HG03571 (cell line): Measurements from ENCODE around the gene PTPRD.

Source experiments
- ATAC-seq: cut with Tn5 transposase; IDR thresholded peaks from one replicate; pipeline ENCODE4 v1.9.1; 2021; ENCODE audit not compliant: unreplicated experiment

The PTPRD gene

GRCh38 chr9:8389531-8389930 lies 2223.3 kb downstream of the PTPRD start:
- ATAC-seq: no peak

GRCh38 chr9:8388132-8388531 lies 2224.7 kb downstream of the PTPRD start:
- no peak for ATAC-seq

- no peak for ATAC-seq
Observed at GRCh38 chr9:8384091-8384490, 2228.7 kb downstream of the PTPRD start.

GRCh38 chr9:8382777-8383527 lies 2229.8 kb downstream of the PTPRD start:
- no peak for ATAC-seq

GRCh38 chr9:8382266-8382665 lies 2230.5 kb downstream of the PTPRD start:
- no peak for ATAC-seq

GRCh38 chr9:8381601-8382000 lies 2231.2 kb downstream of the PTPRD start:
- ATAC-seq: no peak

- no peak for ATAC-seq
Observed at GRCh38 chr9:8374471-8374870, 2238.3 kb downstream of the PTPRD start.

GRCh38 chr9:8371686-8372085 lies 2241.1 kb downstream of the PTPRD start:
- no peak for ATAC-seq

- ATAC-seq: no peak
Observed at GRCh38 chr9:8366161-8366926, 2246.5 kb downstream of the PTPRD start.

- no peak for ATAC-seq
Observed at GRCh38 chr9:8365466-8366160, 2247.2 kb downstream of the PTPRD start.

- peak; percentile 43 for ATAC-seq
Observed at GRCh38 chr9:8365029-8365428, 2247.8 kb downstream of the PTPRD start.

GRCh38 chr9:8364026-8364752 lies 2248.6 kb downstream of the PTPRD start:
- no peak for ATAC-seq

GRCh38 chr9:8362250-8362649 lies 2250.6 kb downstream of the PTPRD start:
- ATAC-seq: peak; percentile 86

- no peak for ATAC-seq
Observed at GRCh38 chr9:8361364-8361763, 2251.4 kb downstream of the PTPRD start.

- no peak for ATAC-seq
Observed at GRCh38 chr9:8356406-8356805, 2256.4 kb downstream of the PTPRD start.

- no peak for ATAC-seq
Observed at GRCh38 chr9:8351436-8351835, 2261.4 kb downstream of the PTPRD start.

GRCh38 chr9:8349901-8350300 lies 2262.9 kb downstream of the PTPRD start:
- no peak for ATAC-seq

- ATAC-seq: no peak
Observed at GRCh38 chr9:8349376-8349775, 2263.4 kb downstream of the PTPRD start.

- no peak for ATAC-seq
Observed at GRCh38 chr9:8348756-8349155, 2264.0 kb downstream of the PTPRD start.

- no peak for ATAC-seq
Observed at GRCh38 chr9:8346296-8346695, 2266.5 kb downstream of the PTPRD start.
